Measurements from ENCODE around the gene MYO5A.

Gene MYO5A

GRCh38 chr15:52338891-52339290 is 189.8 kb downstream of the MYO5A start:
- Histone ChIP-seq H3K9me3 (ENCODE audit: insufficient read depth, low read depth, low read length) (no peaks in the 10 kb centered on the region), H3K79me2 (ENCODE audit: insufficient read depth, low read length) (no peaks in the 10 kb centered on the region), H4K20me1 (ENCODE audit: insufficient read depth, low read length, poor library complexity, severe bottlenecking) (no peaks in the 10 kb centered on the region), H3K4me2 (ENCODE audit: low read depth, low read length, poor library complexity, severe bottlenecking) (no peak overlapping the region), H3K4me1 (ENCODE audit: insufficient read depth, low read length, poor library complexity, severe bottlenecking) (peaks cover 11% of the 10 kb centered on the region), H3K9me2 (replicated peaks; ENCODE audit: low read depth, low read length) (no peaks in the 10 kb centered on the region), H3K9ac (ENCODE audit: low read depth, low read length, poor library complexity, severe bottlenecking) (no peak overlapping the region), H3K4me3 (ENCODE audit: low read length, poor library complexity, severe bottlenecking) (no peak overlapping the region), H3K36me3 (ENCODE audit: insufficient read depth, low read length) (peaks cover 5% of the 10 kb centered on the region; the same call in 1 of the 2 replicates), H3F3A (ENCODE audit: low read depth) (no peaks in the 10 kb centered on the region), H2AFZ (ENCODE audit: low read length) (no peak overlapping the region), H3K27me3 (ENCODE audit: insufficient read depth, low read length, poor library complexity, severe bottlenecking) (no peaks in the 10 kb centered on the region)
- TF ChIP-seq CTCF (conservative IDR thresholded peaks at IDR 0.05; ENCODE audit: low read length) (no peak), EZH2phosphoT487 (IDR thresholded peaks at IDR 0.05; ENCODE audit: borderline replicate concordance) (no peak)

- Histone ChIP-seq H3K4me2 (ENCODE audit: low read depth, low read length, poor library complexity, severe bottlenecking) (no peak overlapping the region), H3K36me3 (ENCODE audit: insufficient read depth, low read length) (peaks cover 5% of the 10 kb centered on the region; the same call in 1 of the 2 replicates), H3K27me3 (ENCODE audit: insufficient read depth, low read length, poor library complexity, severe bottlenecking) (no peaks in the 10 kb centered on the region), H3K79me2 (ENCODE audit: insufficient read depth, low read length) (no peaks in the 10 kb centered on the region), H3K9ac (ENCODE audit: low read depth, low read length, poor library complexity, severe bottlenecking) (no peak overlapping the region), H3K9me2 (replicated peaks; ENCODE audit: low read depth, low read length) (no peaks in the 10 kb centered on the region), H3K4me1 (ENCODE audit: insufficient read depth, low read length, poor library complexity, severe bottlenecking) (peaks cover 11% of the 10 kb centered on the region), H4K20me1 (ENCODE audit: insufficient read depth, low read length, poor library complexity, severe bottlenecking) (no peaks in the 10 kb centered on the region), H3K4me3 (ENCODE audit: low read length, poor library complexity, severe bottlenecking) (no peak overlapping the region), H2AFZ (ENCODE audit: low read length) (no peak overlapping the region), H3F3A (ENCODE audit: low read depth) (no peaks in the 10 kb centered on the region), H3K9me3 (ENCODE audit: insufficient read depth, low read depth, low read length) (no peaks in the 10 kb centered on the region)
- TF ChIP-seq CTCF (conservative IDR thresholded peaks at IDR 0.05; ENCODE audit: low read length), result no peak
Observed at GRCh38 chr15:52338058-52338457, 190.6 kb downstream of the MYO5A start.

- H2AFZ ChIP-seq (ENCODE audit: low read length), result no peak overlapping the region
- H3F3A ChIP-seq (ENCODE audit: low read depth), result no peaks in the 10 kb centered on the region
- TF ChIP-seq EZH2phosphoT487 (IDR thresholded peaks at IDR 0.05; ENCODE audit: borderline replicate concordance) (no peak), CTCF (conservative IDR thresholded peaks at IDR 0.05; ENCODE audit: low read length) (no peak)
- H3K27me3 ChIP-seq (ENCODE audit: insufficient read depth, low read length, poor library complexity, severe bottlenecking), result no peaks in the 10 kb centered on the region
- H3K9me3 ChIP-seq (ENCODE audit: insufficient read depth, low read depth, low read length), result no peaks in the 10 kb centered on the region
- H3K36me3 ChIP-seq (ENCODE audit: insufficient read depth, low read length), result peaks cover 5% of the 10 kb centered on the region; the same call in 1 of the 2 replicates
- no peak overlapping the region for H3K4me3 ChIP-seq (ENCODE audit: low read length, poor library complexity, severe bottlenecking)
- H3K9ac ChIP-seq (ENCODE audit: low read depth, low read length, poor library complexity, severe bottlenecking), result no peak overlapping the region
- H3K4me2 ChIP-seq (ENCODE audit: low read depth, low read length, poor library complexity, severe bottlenecking), result no peak overlapping the region
- H3K79me2 ChIP-seq (ENCODE audit: insufficient read depth, low read length), result no peaks in the 10 kb centered on the region
- peaks cover 11% of the 10 kb centered on the region for H3K4me1 ChIP-seq (ENCODE audit: insufficient read depth, low read length, poor library complexity, severe bottlenecking)
- H3K9me2 ChIP-seq (replicated peaks; ENCODE audit: low read depth, low read length), result no peaks in the 10 kb centered on the region
- H4K20me1 ChIP-seq (ENCODE audit: insufficient read depth, low read length, poor library complexity, severe bottlenecking), result no peaks in the 10 kb centered on the region
Observed at GRCh38 chr15:52337198-52337853, 191.4 kb downstream of the MYO5A start.

All from Loucy (cell line).